Stimulated activated CD8-positive, alpha-beta memory T cell treated with anti-CD3 and anti-CD28 coated beads, Interleukin-4, amount 100 ng/mL, for 24 hours (primary cell): ENCODE data around the gene CMTM3.
A peak's percentile ranks its signal among the peaks of the same experiment; 100 is the strongest.
"Not testable (repeated sequence)": the region's sequence is repeated elsewhere in the genome, so short reads cannot be mapped to it uniquely, and the experiment has no call there.

Experiments used
- DNase-seq: peaks from one replicate; pipeline ENCODE4 v3.0.0-alpha.2; 2020; ENCODE audit warnings: low read depth

CMTM3 gene

DNA sequence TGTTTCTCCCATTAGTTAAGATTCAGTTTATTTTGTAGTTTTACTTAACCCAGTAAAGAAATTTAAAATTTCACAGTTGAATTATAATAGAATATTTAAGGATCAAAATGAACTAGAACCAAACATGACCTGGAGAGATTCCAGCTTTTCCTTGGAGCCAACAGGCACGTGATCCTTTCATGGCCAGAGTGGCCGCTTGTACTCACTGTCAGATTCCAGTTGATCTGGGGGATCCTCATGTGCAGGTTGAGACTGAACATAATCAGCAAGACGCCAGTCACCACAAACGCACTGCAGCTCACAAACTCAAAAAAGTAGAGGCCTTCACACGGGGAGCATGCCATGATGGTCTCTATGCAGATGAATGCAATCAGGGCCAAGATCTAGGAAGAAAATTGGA lies 31.7 kb downstream of the CMTM3 start:
- no peak for DNase-seq

DNA sequence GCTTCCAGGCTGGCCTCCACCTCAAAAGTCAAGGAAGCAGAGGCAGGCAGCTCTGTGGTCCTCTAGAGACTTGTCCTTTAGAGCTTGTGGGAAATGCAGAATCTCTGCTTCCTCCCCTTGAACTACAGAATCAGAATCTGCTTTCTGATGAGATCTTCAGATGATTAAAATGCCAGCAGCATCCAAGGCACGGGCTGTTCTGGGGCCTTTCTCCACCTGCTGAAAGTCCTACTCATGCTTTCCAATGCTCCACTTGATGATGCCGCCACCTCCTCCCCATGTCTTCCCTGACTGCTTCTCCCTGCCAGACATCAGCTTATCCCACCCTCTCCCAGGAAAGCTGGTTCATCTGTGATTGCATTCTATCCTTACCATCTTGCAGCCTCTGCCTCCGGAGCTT lies 33.3 kb downstream of the CMTM3 start:
- no peak for DNase-seq

DNA sequence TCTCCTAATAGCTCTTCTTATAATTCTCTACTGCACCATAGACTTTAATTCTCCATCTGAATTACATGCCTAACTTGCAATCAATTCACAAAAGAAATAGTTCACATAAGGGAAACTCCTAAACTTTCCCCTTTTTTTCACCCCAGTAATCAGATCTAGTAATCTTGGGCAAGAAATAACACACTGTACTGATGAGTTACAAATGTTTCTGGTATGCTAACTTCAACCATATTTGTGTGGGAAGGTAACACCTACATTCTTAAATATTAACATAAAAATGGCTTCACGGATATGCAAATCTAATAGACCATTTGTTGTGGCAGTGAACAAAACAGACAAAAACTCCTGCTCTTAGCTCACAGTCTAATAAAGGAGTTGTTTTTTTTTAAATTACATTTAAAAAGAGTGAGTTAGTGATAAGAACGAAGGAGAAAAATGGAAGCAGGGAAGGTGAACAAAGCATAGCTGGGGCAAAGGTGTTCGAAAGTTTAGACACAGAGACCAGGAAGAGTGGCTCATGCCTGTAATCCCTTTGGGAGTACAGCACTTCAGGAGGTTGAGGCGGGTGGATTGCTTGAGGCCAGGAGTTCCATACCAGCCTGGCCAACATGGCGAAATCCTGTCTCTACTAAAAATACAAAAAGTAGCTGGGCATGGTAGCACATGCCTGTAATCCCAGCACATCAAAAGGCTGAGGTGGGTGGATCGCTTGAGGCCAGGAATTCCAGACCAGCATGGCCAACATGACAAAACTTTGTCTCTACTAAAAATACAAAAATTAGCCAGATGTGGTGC lies 34.8 kb downstream of the CMTM3 start:
- no peak for DNase-seq

- no peak for DNase-seq
Measured at GRCh38 chr16:66640724-66641314, 36.3 kb downstream of the CMTM3 start.

DNA sequence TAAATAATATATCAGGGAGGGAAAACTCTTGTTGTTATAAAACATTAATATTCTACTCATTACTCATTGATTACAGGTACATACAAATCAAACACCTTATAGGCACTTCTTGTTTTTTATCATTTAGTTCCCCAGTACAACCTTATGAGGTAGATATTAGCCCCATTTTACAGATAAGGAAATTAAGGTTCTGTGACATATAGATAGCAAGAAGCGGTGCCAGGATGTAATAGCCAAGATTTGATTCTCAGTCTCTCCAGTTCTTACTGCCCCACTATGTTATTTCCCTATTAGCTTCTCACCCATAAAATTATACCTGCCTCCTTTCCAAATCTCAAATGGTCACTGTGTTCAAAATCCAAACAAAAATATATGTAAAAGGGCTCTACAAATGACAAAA lies 36.9 kb downstream of the CMTM3 start:
- DNase-seq = no peak

DNA sequence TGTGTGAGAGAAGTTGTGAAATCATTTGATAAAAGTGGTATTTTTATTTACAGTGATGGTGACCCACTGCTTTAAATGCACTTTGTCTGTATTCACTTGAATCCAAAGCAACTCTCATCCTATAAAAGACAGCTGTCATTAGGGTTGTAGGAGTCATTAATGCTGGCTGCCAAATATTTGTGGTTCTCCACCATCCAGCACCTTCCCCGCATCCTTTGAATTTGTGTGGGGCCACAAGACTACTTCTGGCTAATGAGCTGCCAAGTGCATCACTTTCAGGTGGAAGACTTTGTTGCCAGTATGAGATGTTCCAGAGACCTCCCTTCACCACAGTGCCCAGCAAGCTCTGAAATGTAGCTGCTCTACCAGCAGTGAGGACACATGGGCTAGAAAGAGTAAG lies 43.4 kb downstream of the CMTM3 start:
- DNase-seq = no peak

- no peak for DNase-seq
Measured at GRCh38 chr16:66649167-66649566, 44.7 kb downstream of the CMTM3 start.

GRCh38 chr16:66649636-66650205 lies 45.2 kb downstream of the CMTM3 start:
- no peak for DNase-seq

DNA sequence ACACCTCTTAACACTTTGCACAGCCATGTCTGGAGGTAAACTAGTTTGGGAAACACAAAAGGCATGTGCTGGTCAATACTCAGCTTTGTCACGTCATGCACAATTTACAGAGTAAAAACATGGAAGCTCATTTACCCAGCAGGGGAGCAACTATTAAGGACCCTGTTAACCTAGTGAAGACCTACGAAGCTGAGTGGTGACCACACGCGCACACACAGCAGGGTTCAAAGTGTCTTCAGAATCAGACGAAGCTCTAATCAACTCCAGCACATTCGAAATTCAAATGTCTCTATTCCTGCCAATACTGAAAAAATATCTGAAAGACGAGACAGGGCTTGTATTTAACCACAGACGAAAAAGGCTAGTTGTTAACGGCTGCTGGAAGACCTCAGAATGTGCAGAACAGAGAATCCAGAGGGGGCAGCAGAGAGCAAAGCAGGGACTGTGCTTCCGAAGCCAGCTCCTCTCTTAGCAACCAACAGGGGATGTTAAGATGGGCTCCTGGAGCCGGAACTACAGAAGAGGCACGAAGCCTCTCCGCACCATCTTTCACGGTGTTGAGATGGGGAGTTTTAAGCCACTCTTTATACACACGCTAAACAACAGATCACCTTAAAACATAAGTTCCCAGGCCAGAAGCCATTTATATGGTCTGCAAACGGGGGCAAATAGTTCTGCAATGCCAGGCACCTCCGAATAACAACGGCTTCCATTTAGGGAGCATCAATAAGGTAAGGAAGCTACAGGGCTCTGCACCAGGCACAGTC lies 46.4 kb downstream of the CMTM3 start:
- DNase-seq = peak; percentile 58

DNA sequence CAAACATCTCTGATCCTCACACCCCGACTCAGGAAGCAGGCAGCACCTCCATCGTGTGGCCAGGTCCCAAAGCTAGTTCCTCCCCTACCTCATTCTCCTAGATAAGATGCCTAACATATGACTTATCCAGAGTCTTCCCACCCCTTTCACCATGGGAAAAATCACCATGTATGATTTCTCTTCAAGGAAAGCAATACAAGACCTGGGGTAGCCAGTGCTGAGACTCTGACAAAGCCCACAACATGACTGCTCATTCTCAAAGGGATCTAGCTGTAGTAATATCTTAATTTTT lies 46.9 kb downstream of the CMTM3 start:
- no peak for DNase-seq

DNA sequence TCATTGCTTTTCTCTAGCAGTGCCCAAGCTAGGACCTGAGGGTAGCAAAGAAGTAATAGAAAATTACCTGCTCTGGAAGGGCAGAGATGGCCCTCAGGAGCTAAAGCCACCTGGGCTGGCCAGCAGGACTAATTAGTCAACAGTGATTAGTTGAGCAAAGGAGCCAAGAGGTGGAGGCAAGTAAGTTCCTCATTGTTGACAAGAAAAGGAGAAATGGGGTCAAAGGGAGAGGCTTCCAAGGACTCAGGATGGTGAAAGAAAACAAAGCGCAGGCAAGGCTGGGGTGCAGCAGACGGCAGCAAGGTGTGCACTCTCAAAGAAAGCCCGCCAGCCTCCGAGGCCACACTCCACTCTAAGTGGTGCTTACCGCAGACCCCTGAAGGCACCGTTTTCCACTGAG lies 47.5 kb downstream of the CMTM3 start:
- DNase-seq = no peak

DNA sequence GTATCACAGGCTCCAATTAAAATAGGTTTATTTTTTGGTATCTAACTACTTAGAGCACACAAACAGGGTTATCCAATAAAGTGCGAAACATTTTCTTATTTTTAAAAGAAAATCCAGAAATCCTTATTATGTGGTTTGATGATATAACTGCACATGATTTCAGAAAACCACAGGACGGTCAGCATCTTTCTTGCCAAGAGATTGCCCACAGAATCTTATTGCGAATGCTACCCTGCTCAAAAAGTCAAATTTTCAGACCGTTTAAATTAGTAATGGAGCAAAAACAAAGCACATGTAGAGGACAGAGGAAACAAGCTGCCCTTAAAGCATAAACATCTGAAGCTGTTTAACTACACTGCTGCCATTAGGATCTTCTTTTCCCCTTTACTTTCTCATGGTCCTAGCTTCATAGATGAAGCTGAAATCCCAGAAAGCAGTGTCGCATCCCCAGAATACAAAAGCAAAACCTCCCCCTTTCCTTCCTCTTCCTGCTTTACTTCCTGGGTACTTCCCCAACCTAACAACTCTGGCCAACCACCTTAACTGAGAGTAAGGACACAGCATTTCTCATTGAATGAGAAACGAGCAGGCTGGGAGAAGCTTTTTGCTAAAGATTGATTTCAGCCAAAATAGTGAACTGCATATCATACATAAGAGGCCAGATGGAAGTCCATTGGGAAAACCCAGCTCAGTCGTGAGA lies 48.3 kb downstream of the CMTM3 start:
- DNase-seq = no peak

GRCh38 chr16:66653581-66654350 lies 49.3 kb downstream of the CMTM3 start:
- no peak for DNase-seq

GRCh38 chr16:66656547-66656946 lies 52.0 kb downstream of the CMTM3 start:
- no peak for DNase-seq

DNA sequence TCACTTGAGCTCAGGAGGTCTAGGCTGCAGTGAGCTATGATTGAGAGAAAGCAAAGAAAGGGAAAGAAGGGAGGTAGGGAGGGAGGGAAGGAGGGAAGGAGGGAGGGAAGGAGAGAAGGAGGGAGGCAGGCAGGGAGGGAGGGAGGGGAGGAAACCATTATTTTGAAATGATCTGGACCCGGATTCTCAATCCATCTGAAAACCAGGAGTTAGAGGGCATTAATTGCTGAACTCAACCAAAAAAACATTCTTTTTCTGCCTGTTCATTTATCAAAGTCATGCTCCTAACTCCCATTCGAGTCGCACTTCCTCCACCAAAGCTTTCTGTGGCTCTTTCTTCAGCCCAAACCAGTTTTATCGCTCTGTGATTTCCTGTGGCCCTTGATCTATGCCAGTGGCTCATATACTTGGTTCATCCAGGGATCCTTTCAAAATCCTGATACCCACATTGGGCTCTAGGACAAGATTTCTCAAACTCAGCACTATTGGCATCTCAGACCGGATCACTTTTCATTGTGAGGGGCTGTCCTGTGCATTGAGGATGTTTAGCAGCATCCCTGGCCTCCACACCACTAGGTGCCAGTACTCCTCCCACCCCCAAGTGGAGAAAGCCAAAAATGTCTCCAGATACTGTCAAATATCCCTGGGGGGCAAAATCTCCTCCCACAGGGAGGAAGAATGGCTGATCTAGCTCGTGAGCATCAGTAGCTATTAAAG lies 53.8 kb downstream of the CMTM3 start:
- DNase-seq = no peak

- no peak for DNase-seq
Measured at GRCh38 chr16:66658860-66659190, 54.3 kb downstream of the CMTM3 start.

DNA sequence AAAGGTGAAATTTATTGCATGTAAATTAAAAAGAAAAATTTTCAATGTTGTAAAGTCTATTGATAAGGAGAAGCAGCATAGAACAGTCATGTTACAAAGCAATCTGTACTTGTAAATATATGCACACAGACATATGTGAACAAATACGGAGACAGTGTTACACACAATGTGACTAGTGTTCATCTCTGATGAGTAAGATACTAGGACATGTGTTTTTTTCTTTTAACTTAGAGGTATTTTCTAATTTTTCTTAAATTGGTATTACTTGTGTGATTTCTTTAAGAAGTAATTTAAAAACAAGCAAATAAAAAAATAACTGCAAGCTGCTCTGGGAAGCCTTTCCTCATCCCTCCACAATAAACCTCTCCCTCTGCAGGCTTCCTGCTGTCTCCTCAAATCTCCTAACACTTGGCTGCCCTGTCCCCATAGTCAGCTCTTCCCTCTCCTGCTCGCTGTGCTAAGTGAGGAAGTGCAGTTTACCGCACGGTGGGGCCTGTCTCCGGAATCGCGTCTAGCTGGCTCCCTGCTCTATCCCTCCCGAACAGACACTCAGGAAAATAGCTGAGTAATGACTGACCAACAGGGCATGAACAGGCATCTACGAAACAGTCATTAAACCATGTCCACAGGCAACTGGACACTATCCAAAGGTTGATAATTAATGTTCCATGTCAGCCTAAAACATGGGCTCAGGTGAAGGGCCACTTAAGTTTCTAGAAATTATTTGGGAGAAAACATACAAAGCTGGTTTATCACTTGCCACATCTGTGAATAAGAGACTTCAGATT lies 56.1 kb downstream of the CMTM3 start:
- DNase-seq = no peak

DNA sequence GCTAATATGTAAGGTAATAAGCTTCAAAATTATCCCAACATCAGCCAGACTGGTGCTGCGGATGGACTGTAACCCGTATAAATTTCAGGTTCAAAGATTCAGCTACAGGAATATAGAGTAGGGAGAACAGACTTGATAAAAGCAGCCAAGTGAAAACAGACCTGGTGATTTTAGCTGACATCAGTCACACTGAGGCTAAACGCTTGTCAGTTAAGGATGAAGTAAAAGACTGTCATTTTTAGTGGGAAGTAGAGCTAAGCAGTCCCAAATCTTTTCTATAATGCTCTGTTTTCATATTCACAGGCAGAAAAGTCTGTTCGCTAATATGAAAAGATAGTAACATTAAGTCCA lies 56.7 kb downstream of the CMTM3 start:
- no peak for DNase-seq

DNA sequence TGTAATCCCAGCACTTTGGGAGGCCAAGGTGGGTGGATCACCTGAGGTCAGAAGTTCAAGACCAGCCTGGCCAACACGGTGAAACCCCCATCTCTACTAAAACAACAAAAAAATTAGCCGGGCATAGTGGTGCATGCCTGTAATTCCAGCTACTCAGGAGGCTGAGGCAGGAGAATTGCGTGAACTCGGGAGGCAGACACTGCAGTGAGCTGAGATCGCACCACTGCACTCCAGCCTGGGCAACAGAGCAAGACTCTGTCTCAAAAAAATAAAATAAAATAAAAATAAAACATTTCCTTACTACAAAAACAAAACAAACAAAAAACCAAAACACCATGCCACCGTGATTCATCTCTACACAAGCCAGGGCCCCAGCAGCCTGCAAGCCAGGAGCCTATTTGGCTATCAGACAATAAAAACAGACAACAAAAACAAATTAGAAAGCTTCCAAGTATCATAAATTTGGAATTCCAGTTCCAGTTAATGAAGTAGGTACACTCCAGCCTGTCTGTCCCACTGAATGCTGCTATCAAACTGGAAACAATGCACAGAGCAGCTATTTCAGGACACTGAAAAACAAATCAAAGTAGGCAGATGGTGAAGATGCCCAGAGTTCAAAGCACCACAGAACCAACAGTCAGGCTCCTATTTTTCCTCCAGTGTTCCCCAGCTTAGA lies 57.3 kb downstream of the CMTM3 start:
- not testable (repeated sequence) for DNase-seq
